ENCODE data around the gene SMC1B.
A peak's percentile ranks its signal among the peaks of the same experiment; 100 is the strongest.

DNA sequence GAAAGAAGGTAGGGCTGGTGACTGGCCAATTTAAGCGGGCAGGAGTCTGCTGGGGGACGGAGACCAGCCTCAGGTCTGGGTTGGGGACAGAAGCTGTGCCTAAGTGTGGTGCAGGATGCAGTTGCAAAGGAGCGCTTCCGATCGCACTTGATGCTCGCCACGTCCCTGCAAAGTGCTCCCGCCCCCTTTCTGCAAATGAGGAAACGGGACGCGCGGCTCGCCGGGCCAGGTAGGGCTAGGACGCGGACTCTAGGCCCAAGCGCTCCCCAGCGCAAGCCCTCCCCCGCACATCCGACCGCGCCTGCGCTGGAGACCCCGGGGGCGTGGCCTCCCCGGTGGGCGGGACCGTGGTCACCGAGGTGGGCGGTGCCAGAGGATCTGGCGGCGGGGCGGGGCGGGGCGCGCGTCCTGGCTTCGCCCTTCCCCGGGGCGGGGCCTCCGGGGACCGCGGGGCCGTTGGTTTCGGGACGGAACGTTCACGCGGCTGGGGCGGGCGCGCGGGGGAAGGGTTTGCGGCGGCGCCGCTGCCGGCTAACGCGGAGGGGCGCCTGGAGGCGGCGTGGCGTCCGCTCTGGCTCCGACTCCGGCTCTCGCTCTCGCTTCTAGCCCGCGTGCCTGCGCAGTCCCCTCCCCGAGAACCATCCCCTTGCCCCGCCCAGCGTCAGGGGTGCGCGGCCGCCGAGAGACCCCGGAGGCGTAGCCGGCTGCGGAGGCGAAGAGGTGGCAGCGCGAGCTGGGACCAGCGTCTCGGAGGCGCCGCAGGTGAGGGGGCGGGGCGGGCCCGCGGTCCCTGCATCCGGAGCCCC lies 103.8 kb downstream of the SMC1B start, which contains the start of gene FAM118A:
- TF ChIP-seq, protein P1, sequence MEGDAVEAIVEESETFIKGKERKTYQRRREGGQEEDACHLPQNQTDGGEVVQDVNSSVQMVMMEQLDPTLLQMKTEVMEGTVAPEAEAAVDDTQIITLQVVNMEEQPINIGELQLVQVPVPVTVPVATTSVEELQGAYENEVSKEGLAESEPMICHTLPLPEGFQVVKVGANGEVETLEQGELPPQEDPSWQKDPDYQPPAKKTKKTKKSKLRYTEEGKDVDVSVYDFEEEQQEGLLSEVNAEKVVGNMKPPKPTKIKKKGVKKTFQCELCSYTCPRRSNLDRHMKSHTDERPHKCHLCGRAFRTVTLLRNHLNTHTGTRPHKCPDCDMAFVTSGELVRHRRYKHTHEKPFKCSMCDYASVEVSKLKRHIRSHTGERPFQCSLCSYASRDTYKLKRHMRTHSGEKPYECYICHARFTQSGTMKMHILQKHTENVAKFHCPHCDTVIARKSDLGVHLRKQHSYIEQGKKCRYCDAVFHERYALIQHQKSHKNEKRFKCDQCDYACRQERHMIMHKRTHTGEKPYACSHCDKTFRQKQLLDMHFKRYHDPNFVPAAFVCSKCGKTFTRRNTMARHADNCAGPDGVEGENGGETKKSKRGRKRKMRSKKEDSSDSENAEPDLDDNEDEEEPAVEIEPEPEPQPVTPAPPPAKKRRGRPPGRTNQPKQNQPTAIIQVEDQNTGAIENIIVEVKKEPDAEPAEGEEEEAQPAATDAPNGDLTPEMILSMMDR (IDR thresholded peaks at IDR 0.05), result peak in 1 of 6 experiments; percentile 7
- TF ChIP-seq POLR2A (IDR thresholded peaks at IDR 0.05), result peak in 3 of 4 donors; percentile 10 to 90 (median 77)
